ENCODE measurements around the gene ATP1A4. TPM values are rescaled to one million over a fixed set of nuclear protein-coding genes. Genes with fewer than 3 reads are reported as not detected.

ATP1A4 gene
- total RNA-seq, 1 experiment from 2014 or later = not detected

DNA sequence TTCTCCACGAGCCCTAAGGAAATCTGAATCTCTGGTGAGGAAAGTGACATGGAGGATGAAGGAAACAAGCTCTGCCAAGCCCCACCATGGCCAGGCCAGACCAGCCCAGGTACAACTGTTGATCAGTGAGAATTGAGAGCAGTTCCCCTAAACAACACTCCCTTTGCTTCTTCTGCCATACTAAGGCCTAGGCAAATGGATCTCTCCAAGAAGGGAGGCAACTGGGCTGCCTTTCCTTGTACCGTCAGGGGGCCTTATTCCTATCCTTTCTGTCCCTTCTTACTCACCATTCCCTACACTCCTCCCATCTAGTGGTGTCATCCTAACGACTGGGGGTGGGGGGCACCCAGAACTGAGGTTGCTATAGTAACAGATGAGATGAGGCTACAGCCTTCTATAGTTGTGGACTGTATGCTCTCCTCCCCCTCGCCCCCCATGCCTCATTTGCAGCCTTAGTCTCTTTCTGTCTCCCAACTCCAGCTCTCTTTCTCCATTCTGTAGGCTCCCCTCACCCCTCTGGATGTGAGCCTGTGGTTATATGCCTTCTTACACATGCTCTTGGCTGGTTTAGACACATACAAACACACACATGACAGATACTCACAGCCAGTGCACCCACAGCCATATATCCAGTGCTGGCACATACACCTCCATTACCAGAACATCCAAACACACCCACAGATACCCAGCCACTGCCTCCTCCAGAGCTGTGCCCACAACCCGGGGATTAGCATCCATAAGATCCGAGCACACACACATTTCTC is 57.3 kb downstream of the ATP1A4 start:
- no peak overlapping the region for H3K4me3 ChIP-seq (ENCODE audit: low read length)

DNA sequence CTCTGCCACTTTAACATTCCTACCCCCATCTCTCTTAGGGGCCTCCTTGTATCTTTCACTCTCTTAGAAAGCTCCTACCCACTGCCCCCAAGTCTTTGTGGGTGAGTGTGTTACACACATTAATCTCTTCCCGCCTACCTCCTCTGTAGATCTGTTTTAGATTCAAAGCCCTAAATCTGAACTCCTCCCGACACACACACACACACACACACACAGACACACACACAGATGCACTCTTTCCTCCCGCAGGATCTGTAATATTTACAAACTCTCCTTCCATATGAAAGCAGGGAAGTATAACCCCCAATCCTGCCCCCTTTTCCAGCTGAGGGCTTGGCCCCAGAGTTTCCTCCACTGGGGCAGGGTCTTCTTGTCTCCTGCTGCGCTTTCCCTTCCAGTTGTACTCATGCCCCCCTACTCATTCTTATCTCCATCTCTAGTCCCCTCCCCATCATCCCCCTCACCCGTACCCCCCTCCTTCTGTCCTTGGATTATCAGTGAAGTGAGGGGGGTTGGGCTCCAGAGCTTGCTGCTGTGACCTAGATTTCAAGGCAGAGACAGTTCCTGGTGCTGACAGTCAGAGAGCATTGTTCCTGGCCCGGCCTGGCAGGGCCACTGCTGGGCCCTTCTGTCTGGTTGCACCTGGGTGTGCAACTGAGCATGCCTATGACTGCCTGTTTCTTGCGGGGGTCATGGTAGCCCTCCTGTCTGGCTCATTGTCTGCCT is 58.1 kb downstream of the ATP1A4 start:
- peaks cover 39% of the 10 kb centered on the region; the same call in 1 of the 2 replicates for H3K36me3 ChIP-seq (ENCODE audit: insufficient read depth, low read length)
- peaks cover 6% of the 10 kb centered on the region; the same call in 1 of the 2 replicates for H4K20me1 ChIP-seq (ENCODE audit: insufficient read depth, low read depth, low read length)
- H3K79me2 ChIP-seq (ENCODE audit: low read length) = peaks cover 48% of the 10 kb centered on the region
- no peaks in the 10 kb centered on the region for H3K27me3 ChIP-seq (ENCODE audit: low read length)
- no peak overlapping the region for H3K27ac ChIP-seq (ENCODE audit: low read length)
- H3K4me2 ChIP-seq (ENCODE audit: low read depth, low read length, poor library complexity, severe bottlenecking) = no peak overlapping the region
- H3K9me3 ChIP-seq (ENCODE audit: low read length) = no peaks in the 10 kb centered on the region
- no peak for DNase-seq
- no peak overlapping the region for H3K4me3 ChIP-seq (ENCODE audit: low read length)
- no peak overlapping the region for H3K9ac ChIP-seq (ENCODE audit: low read length)
- H3K4me1 ChIP-seq (ENCODE audit: low read length) = peaks cover 44% of the 10 kb centered on the region
- H2AFZ ChIP-seq (ENCODE audit: low read length) = no peak overlapping the region
- H3K9me2 ChIP-seq (replicated peaks; ENCODE audit: insufficient read depth, low read length) = no peaks in the 10 kb centered on the region

More for the DNA sequence above, 57.3 kb downstream of the ATP1A4 start:
- Histone ChIP-seq H3K9me3 (ENCODE audit: low read length) (no peaks in the 10 kb centered on the region), H2AFZ (ENCODE audit: low read length) (no peak overlapping the region), H3K9me2 (replicated peaks; ENCODE audit: insufficient read depth, low read length) (no peaks in the 10 kb centered on the region), H3K4me1 (ENCODE audit: low read length) (peaks cover 51% of the 10 kb centered on the region), H3K36me3 (ENCODE audit: insufficient read depth, low read length) (peaks cover 39% of the 10 kb centered on the region; the same call in 1 of the 2 replicates), H3K4me2 (ENCODE audit: low read depth, low read length, poor library complexity, severe bottlenecking) (no peak overlapping the region), H3K79me2 (ENCODE audit: low read length) (peaks cover 48% of the 10 kb centered on the region), H3K27ac (ENCODE audit: low read length) (no peak overlapping the region), H4K20me1 (ENCODE audit: insufficient read depth, low read depth, low read length) (peaks cover 6% of the 10 kb centered on the region; the same call in 1 of the 2 replicates), H3K27me3 (ENCODE audit: low read length) (no peaks in the 10 kb centered on the region), H3K9ac (ENCODE audit: low read length) (no peak overlapping the region)
- DNase-seq = no peak

DNA sequence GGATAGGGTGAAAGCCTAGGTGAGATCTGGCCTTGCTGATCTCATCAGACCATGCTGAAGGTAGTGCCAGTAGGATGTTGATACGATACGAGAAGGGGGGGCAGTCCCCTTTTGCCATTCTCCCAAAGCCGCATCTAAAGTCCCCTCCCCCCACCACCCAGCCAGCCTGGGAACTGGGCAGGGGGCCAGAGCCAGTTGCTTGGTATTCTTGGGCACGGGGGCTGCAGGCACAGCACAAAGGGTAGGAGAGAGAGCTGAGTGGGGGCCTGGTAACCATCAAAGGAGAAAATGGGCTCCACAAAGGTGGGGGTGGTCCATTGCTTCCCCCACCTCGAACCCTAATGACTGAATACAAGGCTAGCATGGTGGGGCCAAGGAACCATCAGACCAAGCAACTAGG is 59.2 kb downstream of the ATP1A4 start:
- no peak overlapping the region for H2AFZ ChIP-seq (ENCODE audit: low read length)
- H3K36me3 ChIP-seq (ENCODE audit: insufficient read depth, low read length) = peaks cover 44% of the 10 kb centered on the region; the same call in 1 of the 2 replicates
- no peaks in the 10 kb centered on the region for H3K27me3 ChIP-seq (ENCODE audit: low read length)
- H3K79me2 ChIP-seq (ENCODE audit: low read length) = peaks cover 45% of the 10 kb centered on the region
- H3K4me2 ChIP-seq (ENCODE audit: low read depth, low read length, poor library complexity, severe bottlenecking) = no peak overlapping the region
- no peaks in the 10 kb centered on the region for H3K9me3 ChIP-seq (ENCODE audit: low read length)
- peaks cover 38% of the 10 kb centered on the region for H3K4me1 ChIP-seq (ENCODE audit: low read length)
- no peaks in the 10 kb centered on the region for H3K9me2 ChIP-seq (replicated peaks; ENCODE audit: insufficient read depth, low read length)
- H3K27ac ChIP-seq (ENCODE audit: low read length) = no peak overlapping the region
- no peak overlapping the region for H3K9ac ChIP-seq (ENCODE audit: low read length)
- H3K4me3 ChIP-seq (ENCODE audit: low read length) = no peak overlapping the region
- DNase-seq = no peak
- peaks cover 6% of the 10 kb centered on the region; the same call in 1 of the 2 replicates for H4K20me1 ChIP-seq (ENCODE audit: insufficient read depth, low read depth, low read length)

DNA sequence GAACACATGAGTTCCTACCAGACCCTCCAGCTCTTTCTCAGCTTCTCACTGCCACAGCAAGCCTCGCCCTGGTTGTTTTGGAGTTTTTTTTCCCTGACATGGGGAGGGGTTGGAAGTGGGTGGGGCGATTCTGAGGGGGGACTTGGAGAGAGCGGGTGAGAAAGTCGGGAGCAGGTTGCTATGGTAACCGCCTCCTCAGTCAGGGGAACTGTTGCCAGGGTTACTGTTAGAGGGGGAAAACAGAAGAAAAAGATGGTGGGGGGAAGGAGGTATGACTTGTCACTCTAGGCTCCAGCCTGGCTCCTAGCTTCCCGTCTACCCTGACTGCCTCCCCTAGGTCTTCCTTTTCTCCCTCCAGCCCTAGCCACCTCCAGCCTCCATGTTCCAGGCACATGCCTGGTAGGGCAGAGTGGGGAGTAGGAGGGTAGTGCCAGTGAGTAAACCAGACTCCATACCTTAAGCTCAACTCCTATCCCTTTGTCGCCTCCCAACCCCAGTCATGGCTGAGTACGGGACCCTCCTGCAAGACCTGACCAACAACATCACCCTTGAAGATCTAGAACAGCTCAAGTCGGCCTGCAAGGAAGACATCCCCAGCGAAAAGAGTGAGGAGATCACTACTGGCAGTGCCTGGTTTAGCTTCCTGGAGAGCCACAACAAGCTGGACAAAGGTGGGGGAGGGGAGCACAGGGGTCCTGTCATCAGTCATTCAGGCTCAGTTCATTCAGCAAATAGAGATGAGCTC is 59.8 kb downstream of the ATP1A4 start:
- DNase-seq = no peak
- Histone ChIP-seq H3K27ac (ENCODE audit: low read length) (no peak overlapping the region), H3K36me3 (ENCODE audit: insufficient read depth, low read length) (peaks cover 51% of the 10 kb centered on the region; the same call in 1 of the 2 replicates), H4K20me1 (ENCODE audit: insufficient read depth, low read depth, low read length) (peaks cover 6% of the 10 kb centered on the region; the same call in 1 of the 2 replicates), H3K4me3 (ENCODE audit: low read length) (no peak overlapping the region), H2AFZ (ENCODE audit: low read length) (no peak overlapping the region), H3K9me3 (ENCODE audit: low read length) (no peaks in the 10 kb centered on the region), H3K4me1 (ENCODE audit: low read length) (peaks cover 34% of the 10 kb centered on the region), H3K9ac (ENCODE audit: low read length) (no peak overlapping the region), H3K27me3 (ENCODE audit: low read length) (no peaks in the 10 kb centered on the region), H3K79me2 (ENCODE audit: low read length) (peaks cover 38% of the 10 kb centered on the region), H3K4me2 (ENCODE audit: low read depth, low read length, poor library complexity, severe bottlenecking) (no peak overlapping the region), H3K9me2 (replicated peaks; ENCODE audit: insufficient read depth, low read length) (no peaks in the 10 kb centered on the region)

DNA sequence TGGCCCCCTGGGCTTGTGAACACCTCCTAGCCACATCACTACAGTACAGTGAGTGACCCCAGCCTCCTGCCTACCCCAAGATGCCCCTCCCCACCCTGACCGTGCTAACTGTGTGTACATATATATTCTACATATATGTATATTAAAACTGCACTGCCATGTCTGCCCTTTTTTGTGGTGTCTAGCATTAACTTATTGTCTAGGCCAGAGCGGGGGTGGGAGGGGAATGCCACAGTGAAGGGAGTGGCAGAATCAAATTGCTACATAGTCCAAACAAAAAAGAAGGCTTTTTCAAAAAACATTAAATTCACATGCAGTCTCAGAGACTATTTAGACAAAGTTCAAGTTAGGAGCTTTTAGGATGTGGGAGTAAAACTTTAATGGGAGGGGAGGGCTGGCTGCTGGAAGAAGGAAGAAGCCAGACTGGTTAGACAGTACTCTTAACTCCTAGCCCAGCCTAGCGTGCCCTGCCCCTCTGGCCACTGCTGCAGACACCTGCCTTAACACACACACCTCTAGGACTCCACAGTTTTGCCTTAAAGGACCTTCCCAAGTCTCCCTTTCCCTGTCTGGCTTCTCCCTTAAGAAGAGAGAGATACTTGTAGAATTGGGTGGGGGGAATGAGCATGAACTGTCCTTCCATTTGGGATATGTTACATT is 63.2 kb downstream of the ATP1A4 start:
- Histone ChIP-seq H3K4me3 (ENCODE audit: low read length) (no peak overlapping the region), H3K27ac (ENCODE audit: low read length) (no peak overlapping the region), H3K79me2 (ENCODE audit: low read length) (peaks cover 9% of the 10 kb centered on the region), H2AFZ (ENCODE audit: low read length) (no peak overlapping the region), H3K4me1 (ENCODE audit: low read length) (0 out of 2 replicates have a peak, but pooled peaks cover 5% of the 10 kb centered on the region), H3K9ac (ENCODE audit: low read length) (no peak overlapping the region), H3K9me2 (replicated peaks; ENCODE audit: insufficient read depth, low read length) (no peaks in the 10 kb centered on the region), H3K4me2 (ENCODE audit: low read depth, low read length, poor library complexity, severe bottlenecking) (no peak overlapping the region), H3K27me3 (ENCODE audit: low read length) (no peaks in the 10 kb centered on the region), H4K20me1 (ENCODE audit: insufficient read depth, low read depth, low read length) (no peaks in the 10 kb centered on the region; the same call in 1 of the 2 replicates), H3K9me3 (ENCODE audit: low read length) (no peaks in the 10 kb centered on the region), H3K36me3 (ENCODE audit: insufficient read depth, low read length) (peaks cover 53% of the 10 kb centered on the region; the same call in 1 of the 2 replicates)
- DNase-seq = no peak

DNA sequence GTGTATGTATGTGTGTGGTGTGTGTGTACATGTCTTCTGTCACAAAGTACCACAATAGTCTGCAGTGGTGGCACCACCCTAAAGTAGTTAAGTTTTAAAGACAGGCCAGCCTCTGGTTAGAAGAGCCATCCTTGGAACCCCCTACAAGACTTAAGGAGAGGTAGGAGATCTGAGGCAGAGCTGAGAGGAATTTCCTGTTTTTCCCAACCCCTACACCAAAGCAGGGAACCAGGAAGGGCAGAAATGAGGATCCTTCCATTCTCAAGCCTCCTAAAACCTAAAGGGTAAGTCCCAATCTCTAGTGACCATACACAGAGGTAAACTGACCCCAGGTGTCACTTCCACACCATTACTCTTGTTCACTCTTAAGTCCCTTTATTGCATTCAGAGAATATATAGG is 64.9 kb downstream of the ATP1A4 start:
- H3K4me2 ChIP-seq (ENCODE audit: low read depth, low read length, poor library complexity, severe bottlenecking) = no peak overlapping the region
- H3K9ac ChIP-seq (ENCODE audit: low read length) = no peak overlapping the region
- H4K20me1 ChIP-seq (ENCODE audit: insufficient read depth, low read depth, low read length) = no peaks in the 10 kb centered on the region; the same call in 1 of the 2 replicates
- no peak overlapping the region for H2AFZ ChIP-seq (ENCODE audit: low read length)
- H3K9me3 ChIP-seq (ENCODE audit: low read length) = no peaks in the 10 kb centered on the region
- no peak overlapping the region for H3K4me3 ChIP-seq (ENCODE audit: low read length)
- H3K36me3 ChIP-seq (ENCODE audit: insufficient read depth, low read length) = peaks cover 48% of the 10 kb centered on the region; the same call in 1 of the 2 replicates
- no peak for DNase-seq
- no peaks in the 10 kb centered on the region for H3K79me2 ChIP-seq (ENCODE audit: low read length)
- no peak overlapping the region for H3K27ac ChIP-seq (ENCODE audit: low read length)
- no peaks in the 10 kb centered on the region for H3K27me3 ChIP-seq (ENCODE audit: low read length)
- H3K4me1 ChIP-seq (ENCODE audit: low read length) = no peaks in the 10 kb centered on the region
- H3K9me2 ChIP-seq (replicated peaks; ENCODE audit: insufficient read depth, low read length) = no peaks in the 10 kb centered on the region

DNA sequence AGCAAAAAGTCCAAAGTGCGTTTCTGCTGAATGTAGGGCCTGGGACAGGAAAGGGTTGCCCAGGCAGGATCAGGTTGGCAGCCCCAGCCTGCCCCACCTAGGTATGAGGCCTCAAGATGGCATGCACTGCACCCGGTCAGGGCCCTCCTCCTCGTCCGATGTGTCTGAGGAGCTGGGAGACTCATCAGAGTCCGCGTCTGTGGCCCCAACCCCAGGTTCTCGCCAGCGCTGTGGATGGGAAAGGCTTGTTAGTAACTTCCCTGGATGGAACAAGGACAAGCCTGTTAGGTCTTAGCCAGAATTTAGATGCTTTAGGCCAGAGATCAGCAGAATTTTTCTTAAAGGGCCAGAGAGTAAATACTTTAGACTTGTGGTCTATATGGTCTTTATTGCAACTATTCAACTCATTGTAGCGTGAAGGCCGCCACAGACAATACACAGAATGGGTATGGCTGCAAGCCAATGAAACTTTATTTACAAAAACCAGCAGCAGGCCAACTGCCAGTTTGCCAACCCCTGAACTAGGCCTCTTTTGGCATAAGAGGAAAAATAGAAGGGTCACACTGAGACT is 66.2 kb downstream of the ATP1A4 start:
- Histone ChIP-seq H3K79me2 (ENCODE audit: low read length) (no peaks in the 10 kb centered on the region), H2AFZ (ENCODE audit: low read length) (no peak overlapping the region), H3K27ac (ENCODE audit: low read length) (no peak overlapping the region), H3K36me3 (ENCODE audit: insufficient read depth, low read length) (peaks cover 49% of the 10 kb centered on the region; the same call in 1 of the 2 replicates), H3K4me3 (ENCODE audit: low read length) (no peak overlapping the region), H4K20me1 (ENCODE audit: insufficient read depth, low read depth, low read length) (no peaks in the 10 kb centered on the region), H3K9me2 (replicated peaks; ENCODE audit: insufficient read depth, low read length) (no peaks in the 10 kb centered on the region), H3K27me3 (ENCODE audit: low read length) (no peaks in the 10 kb centered on the region), H3K4me1 (ENCODE audit: low read length) (no peaks in the 10 kb centered on the region), H3K9me3 (ENCODE audit: low read length) (no peaks in the 10 kb centered on the region), H3K9ac (ENCODE audit: low read length) (no peak overlapping the region), H3K4me2 (ENCODE audit: low read depth, low read length, poor library complexity, severe bottlenecking) (no peak overlapping the region)
- no peak for DNase-seq

All from Karpas-422 (cell line).